Hippocampal formation (tissue), 2 donors: Measurements from ENCODE around the gene RNF222.
"Not testable (repeated sequence)": the region's sequence is repeated elsewhere in the genome, so short reads cannot be mapped to it uniquely, and the experiment has no call there.

Experiments used
- DNase-seq, 2 donors: peaks; one replicate each; lab custom pipeline; 2025; lab: John Stamatoyannopoulos, UW

The RNF222 gene

GRCh38 chr17:8412089-8412488, 14.5 kb upstream of the RNF222 start:
- no peak for DNase-seq

- DNase-seq = no peak
Measured at GRCh38 chr17:8410883-8411238, 13.2 kb upstream of the RNF222 start.

- DNase-seq = peak; percentile 78
Measured at GRCh38 chr17:8409966-8410882, 12.6 kb upstream of the RNF222 start.

- no peak for DNase-seq
Measured at GRCh38 chr17:8408371-8408770, 10.7 kb upstream of the RNF222 start.

GRCh38 chr17:8406174-8406573, 8.5 kb upstream of the RNF222 start:
- DNase-seq = no peak

- no peak for DNase-seq
Measured at GRCh38 chr17:8405499-8406016, 7.9 kb upstream of the RNF222 start.

GRCh38 chr17:8402921-8403536, 5.4 kb upstream of the RNF222 start:
- DNase-seq = no peak

GRCh38 chr17:8401107-8401506, 3.5 kb upstream of the RNF222 start:
- no peak for DNase-seq

GRCh38 chr17:8398980-8399379, 1.4 kb upstream of the RNF222 start:
- DNase-seq = no peak

- DNase-seq = not testable (repeated sequence)
Measured at GRCh38 chr17:8394497-8394896, 3.1 kb downstream of the RNF222 start.

GRCh38 chr17:8393470-8394231, 4.0 kb downstream of the RNF222 start:
- DNase-seq = no peak

- DNase-seq = no peak
Measured at GRCh38 chr17:8392674-8393469, 4.8 kb downstream of the RNF222 start.

- DNase-seq = no peak
Measured at GRCh38 chr17:8392274-8392673, 5.4 kb downstream of the RNF222 start.

GRCh38 chr17:8391711-8392110, 5.9 kb downstream of the RNF222 start:
- DNase-seq = no peak

- DNase-seq = no peak
Measured at GRCh38 chr17:8387914-8388651, 9.5 kb downstream of the RNF222 start.

- DNase-seq = no peak
Measured at GRCh38 chr17:8386841-8387240, 10.8 kb downstream of the RNF222 start.

- no peak for DNase-seq
Measured at GRCh38 chr17:8384801-8385378, 12.7 kb downstream of the RNF222 start.

GRCh38 chr17:8383143-8383822, 14.3 kb downstream of the RNF222 start, which contains the start of gene RPL26:
TSS of gene RPL26 (minus strand) at chr17:8383193. CDS start at chr17:8382310, 883 bp downstream.
- peak; percentile 95 to 98 for DNase-seq

- DNase-seq = no peak
Measured at GRCh38 chr17:8382880-8383142, 14.8 kb downstream of the RNF222 start.
